ENCODE data around the gene BTBD7.

- TF ChIP-seq, protein P1, sequence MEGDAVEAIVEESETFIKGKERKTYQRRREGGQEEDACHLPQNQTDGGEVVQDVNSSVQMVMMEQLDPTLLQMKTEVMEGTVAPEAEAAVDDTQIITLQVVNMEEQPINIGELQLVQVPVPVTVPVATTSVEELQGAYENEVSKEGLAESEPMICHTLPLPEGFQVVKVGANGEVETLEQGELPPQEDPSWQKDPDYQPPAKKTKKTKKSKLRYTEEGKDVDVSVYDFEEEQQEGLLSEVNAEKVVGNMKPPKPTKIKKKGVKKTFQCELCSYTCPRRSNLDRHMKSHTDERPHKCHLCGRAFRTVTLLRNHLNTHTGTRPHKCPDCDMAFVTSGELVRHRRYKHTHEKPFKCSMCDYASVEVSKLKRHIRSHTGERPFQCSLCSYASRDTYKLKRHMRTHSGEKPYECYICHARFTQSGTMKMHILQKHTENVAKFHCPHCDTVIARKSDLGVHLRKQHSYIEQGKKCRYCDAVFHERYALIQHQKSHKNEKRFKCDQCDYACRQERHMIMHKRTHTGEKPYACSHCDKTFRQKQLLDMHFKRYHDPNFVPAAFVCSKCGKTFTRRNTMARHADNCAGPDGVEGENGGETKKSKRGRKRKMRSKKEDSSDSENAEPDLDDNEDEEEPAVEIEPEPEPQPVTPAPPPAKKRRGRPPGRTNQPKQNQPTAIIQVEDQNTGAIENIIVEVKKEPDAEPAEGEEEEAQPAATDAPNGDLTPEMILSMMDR (conservative IDR thresholded peaks at IDR 0.05; ENCODE audit: low read depth, low read length): no peak
- TF ChIP-seq POLR2A (IDR thresholded peaks at IDR 0.05; ENCODE audit: low read depth, low read length) (no peak), MXI1 (IDR thresholded peaks at IDR 0.05; ENCODE audit: borderline replicate concordance, low read depth, low read length) (no peak), RFX5 (IDR thresholded peaks at IDR 0.05; ENCODE audit: low read depth, low read length) (no peak), BHLHE40 (IDR thresholded peaks at IDR 0.05; ENCODE audit: low read depth, low read length) (no peak), CHD1 (IDR thresholded peaks at IDR 0.05; ENCODE audit: low read depth, low read length) (no peak), ELK1 (IDR thresholded peaks at IDR 0.05; ENCODE audit: borderline replicate concordance, low read depth, low read length) (no peak)
- TF ChIP-seq, protein P2, sequence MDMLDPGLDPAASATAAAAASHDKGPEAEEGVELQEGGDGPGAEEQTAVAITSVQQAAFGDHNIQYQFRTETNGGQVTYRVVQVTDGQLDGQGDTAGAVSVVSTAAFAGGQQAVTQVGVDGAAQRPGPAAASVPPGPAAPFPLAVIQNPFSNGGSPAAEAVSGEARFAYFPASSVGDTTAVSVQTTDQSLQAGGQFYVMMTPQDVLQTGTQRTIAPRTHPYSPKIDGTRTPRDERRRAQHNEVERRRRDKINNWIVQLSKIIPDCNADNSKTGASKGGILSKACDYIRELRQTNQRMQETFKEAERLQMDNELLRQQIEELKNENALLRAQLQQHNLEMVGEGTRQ (IDR thresholded peaks at IDR 0.05; ENCODE audit: low read depth, low read length): no peak
Measured at GRCh38 chr14:93317210-93317874, 15.5 kb downstream of the BTBD7 start.

Measured in IMR-90 (cell line).